Naive thymus-derived CD4-positive, alpha-beta T cell (primary cell): Measurements from ENCODE around the gene FBLN7. TPM values are rescaled to one million over a fixed set of nuclear protein-coding genes. Genes with fewer than 3 reads are reported as not detected.

ENCODE experiments used
- ATAC-seq: fragments of 150-1000 bp; cut with Tn5 transposase; 2 replicates; pipeline ENCODE4 v1.10.0; 2021; ENCODE audit warnings: mild to moderate bottlenecking, moderate library complexity
- CTCF ChIA-PET: fragments of 350-600 bp; sonication (Branson Sonifier 250); formaldehyde crosslinking; loops from one replicate; lab custom pipeline; 2021; ENCODE audit warnings: antibody characterized with exemption; lab: Charles Lee
- POLR2A ChIA-PET: fragments of 350-600 bp; sonication (Branson Sonifier 250); formaldehyde crosslinking; loops from one replicate; lab custom pipeline; 2021; ENCODE audit warnings: antibody characterized with exemption, inconsistent platforms; lab: Charles Lee
- DNase-seq, 9 donors: peaks; one replicate each; pipeline versions ENCODE4 v3.0.0 to v3.0.0-alpha.2; 2020 to 2022; ENCODE audit warnings: mixed read lengths in 1 of 9
- H3K27ac ChIP-seq: one replicate; pipeline ENCODE4 v1.7.0; 2013; ENCODE audit warnings: mild to moderate bottlenecking, low read depth, low read length, moderate library complexity
- H3K27me3 ChIP-seq, 2 donors: one replicate each; pipeline ENCODE4 v1.7.0; 2013; ENCODE audit warnings: low read length in 2 of 2, mild to moderate bottlenecking in 2 of 2, moderate library complexity in 2 of 2; ENCODE audit not compliant: control insufficient read depth in 2 of 2, insufficient read depth in 2 of 2
- H3K36me3 ChIP-seq, 3 experiments: 1 replicate in 2 of 3; 2 replicates in 1 of 3; pipeline ENCODE4 v1.7.0; 2013; ENCODE audit warnings: low read length in 3 of 3, mild to moderate bottlenecking in 3 of 3, moderate library complexity in 1 of 3; ENCODE audit not compliant: insufficient read depth in 3 of 3, control insufficient read depth in 2 of 3
- H3K4me1 ChIP-seq, 2 donors: one replicate each; pipeline ENCODE4 v1.7.0; 2013; ENCODE audit warnings: low read length in 2 of 2, mild to moderate bottlenecking in 2 of 2, moderate library complexity in 1 of 2; ENCODE audit not compliant: control insufficient read depth in 2 of 2, insufficient read depth in 2 of 2
- H3K4me3 ChIP-seq: 2 replicates; pipeline ENCODE4 v1.7.0; 2013; ENCODE audit warnings: mild to moderate bottlenecking, low read length
- H3K9me3 ChIP-seq, 3 experiments: 1 replicate in 2 of 3; 2 replicates in 1 of 3; pipeline ENCODE4 v1.7.0; 2013; ENCODE audit warnings: low read length in 3 of 3; ENCODE audit not compliant: control insufficient read depth in 2 of 3
- H3K27ac Mint-ChIP-seq, 9 donors: one replicate each; pipeline ENCODE4 v1.8.0; 2020 to 2022; ENCODE audit warnings: mixed read lengths in 9 of 9, mild to moderate bottlenecking in 8 of 9, moderate library complexity in 5 of 9, inconsistent platforms in 2 of 9
- H3K27me3 Mint-ChIP-seq, 5 donors: one replicate each; pipeline ENCODE4 v1.8.0; 2021 to 2022; ENCODE audit warnings: mixed read lengths in 5 of 5, mild to moderate bottlenecking in 1 of 5
- H3K36me3 Mint-ChIP-seq, 5 donors: one replicate each; pipeline ENCODE4 v1.8.0; 2020 to 2022; ENCODE audit warnings: mixed read lengths in 5 of 5, mild to moderate bottlenecking in 3 of 5, inconsistent platforms in 1 of 5
- H3K4me1 Mint-ChIP-seq, 7 donors: one replicate each; pipeline ENCODE4 v1.8.0; 2020 to 2022; ENCODE audit warnings: mixed read lengths in 7 of 7, mild to moderate bottlenecking in 3 of 7, inconsistent platforms in 1 of 7
- H3K4me3 Mint-ChIP-seq, 10 donors: one replicate each; pipeline ENCODE4 v1.8.0; 2020 to 2022; ENCODE audit warnings: mild to moderate bottlenecking in 10 of 10, mixed read lengths in 10 of 10, moderate library complexity in 6 of 10, inconsistent platforms in 2 of 10
- H3K9me3 Mint-ChIP-seq, 11 donors: one replicate each; pipeline ENCODE4 v1.8.0; 2020 to 2022; ENCODE audit warnings: mixed read lengths in 11 of 11, mild to moderate bottlenecking in 4 of 11, inconsistent platforms in 1 of 11, moderate library complexity in 1 of 11
- intact Hi-C, 2 donors: fragments of 100-400 bp; cut with micrococcal nuclease; formaldehyde crosslinking; loops; one replicate each; pipeline ENCODE4 v1.15.1; 2023
- polyA plus RNA-seq, 2 donors: library from polyadenylated mRNA; unstranded; fragments of 300-500 nt; fragmentation: Illumina TruSeq; gene quantifications; one replicate each; pipeline ENCODE4 v1.2.3, GENCODE V29; 2021
- total RNA-seq, 6 experiments: library from RNA in 5 of 6; stranded (reverse) in 5 of 6; gene quantifications; 1 replicate in 5 of 6; 2 replicates in 1 of 6; pipeline ENCODE4 v1.2.3 and lab custom pipeline; 2021 to 2026

The FBLN7 gene
- total and polyA plus RNA-seq, 7 experiments from 2014 or later = 12.1 to 36.3 (median 21.0) TPM

GRCh38 chr2:112183327-112184025 is 45.3 kb downstream of the FBLN7 start:
- Mint-ChIP-seq H3K27ac (peak overlapping the region; percentile 87 to 99 (median 96)), H3K36me3 (peaks cover 0 to 22% (median 11%) of the 10 kb centered on the region in 5 donors), H3K9me3 (peaks cover 0 to 3% (median 0%) of the 10 kb centered on the region in 11 donors), H3K27me3 (peaks cover 0 to 6% (median 0%) of the 10 kb centered on the region in 5 donors), H3K4me3 (peak overlapping the region; percentile 85 to 94 (median 90)), H3K4me1 (peaks cover 36 to 88% (median 80%) of the 10 kb centered on the region in 7 donors)
- no peaks in the 10 kb centered on the region for H3K27me3 ChIP-seq
- intact Hi-C loops = loop anchor here (2.0 to 10.0 kb wide), 7 partner anchors 17 to 1701 kb away; partner anchors contain the start of genes CHCHD5 (in 1 of the 2) and CKAP2L (in 1 of the 2)
- ATAC-seq (no peak), DNase-seq (peak in 1 of 9 donors; percentile 32)
- POLR2A ChIA-PET = interaction anchor here (0.6 to 6.1 kb wide), 11 partner anchors 8 to 454 kb away, joined by 3 to 69 read pairs (median 5); partner anchors contain the start of gene ZC3H8
- CTCF ChIA-PET = interaction anchor here (0.8 to 2.5 kb wide), 3 partner anchors 8 to 270 kb away, joined by 4 to 17 read pairs (median 4); no protein-coding TSS in a partner anchor
- H3K4me3 ChIP-seq = peak overlapping the region; percentile 71
- peaks cover 0 to 5% (median 0%) of the 10 kb centered on the region in 3 experiments for H3K36me3 ChIP-seq
- no peaks in the 10 kb centered on the region for H3K9me3 ChIP-seq
- peak overlapping the region; percentile 89 for H3K27ac ChIP-seq
- peaks cover 15 to 48% of the 10 kb centered on the region in 2 donors for H3K4me1 ChIP-seq

- Mint-ChIP-seq H3K27me3 (peaks cover 0 to 6% (median 0%) of the 10 kb centered on the region in 5 donors), H3K4me3 (peak overlapping the region in 8 of 10 donors; percentile 27 to 94 (median 86)), H3K36me3 (peaks cover 0 to 27% (median 11%) of the 10 kb centered on the region in 5 donors), H3K4me1 (peaks cover 42 to 88% (median 80%) of the 10 kb centered on the region in 7 donors), H3K9me3 (peaks cover 0 to 3% (median 0%) of the 10 kb centered on the region in 11 donors), H3K27ac (peak overlapping the region; percentile 87 to 99 (median 96))
- POLR2A ChIA-PET = interaction anchor here (2.4 to 6.1 kb wide), 2 partner anchors 58 to 69 kb away, joined by 7 to 69 read pairs; partner anchors contain the start of gene ZC3H8
- peaks cover 0 to 5% (median 0%) of the 10 kb centered on the region in 3 experiments for H3K36me3 ChIP-seq
- H3K4me3 ChIP-seq = no peak overlapping the region
- no peaks in the 10 kb centered on the region for H3K9me3 ChIP-seq
- intact Hi-C loops = loop anchor here (5.0 to 10.0 kb wide), 5 partner anchors 33 to 1701 kb away; partner anchors contain the start of genes CHCHD5 (in 1 of the 2) and CKAP2L (in 1 of the 2)
- H3K27me3 ChIP-seq = no peaks in the 10 kb centered on the region
- ATAC-seq (no peak), DNase-seq (no peak)
- CTCF ChIA-PET = interaction anchor here (0.8 kb wide), 1 partner anchor 270 kb away, joined by 4 read pairs; no protein-coding TSS in a partner anchor
- H3K27ac ChIP-seq = peak overlapping the region; percentile 89
- H3K4me1 ChIP-seq = peaks cover 21 to 54% of the 10 kb centered on the region in 2 donors
These were observed 45.9 kb downstream of the FBLN7 start for GRCh38 chr2:112184121-112184520.

GRCh38 chr2:112185131-112185530 is 46.9 kb downstream of the FBLN7 start:
- no peaks in the 10 kb centered on the region for H3K27me3 ChIP-seq
- Mint-ChIP-seq H3K27ac (peak overlapping the region; percentile 80 to 100 (median 97)), H3K9me3 (peaks cover 0 to 5% (median 0%) of the 10 kb centered on the region in 11 donors), H3K36me3 (peaks cover 0 to 28% (median 11%) of the 10 kb centered on the region in 5 donors), H3K4me1 (peaks cover 46 to 90% (median 80%) of the 10 kb centered on the region in 7 donors), H3K27me3 (peaks cover 0 to 4% (median 0%) of the 10 kb centered on the region in 5 donors), H3K4me3 (peak overlapping the region in 5 of 10 donors; percentile 25 to 60 (median 40))
- H3K4me3 ChIP-seq = no peak overlapping the region
- intact Hi-C loops = loop anchor here (5.0 to 10.0 kb wide), 7 partner anchors 42 to 1700 kb away; partner anchors contain the start of genes ANAPC1 (in 1 of the 2), BCL2L11 (in 1 of the 2), CKAP2L (in 1 of the 2) and FBLN7 (in 1 of the 2)
- DNase-seq = no peak
- POLR2A ChIA-PET = interaction anchor here (0.6 to 1.4 kb wide), 3 partner anchors 8 to 69 kb away, joined by 3 to 4 read pairs (median 3); partner anchors contain the start of gene ZC3H8
- CTCF ChIA-PET = no interaction called here
- no peak for ATAC-seq
- peaks cover 21 to 61% of the 10 kb centered on the region in 2 donors for H3K4me1 ChIP-seq
- no peaks in the 10 kb centered on the region for H3K9me3 ChIP-seq
- H3K36me3 ChIP-seq = peaks cover 0 to 5% (median 0%) of the 10 kb centered on the region in 3 experiments
- peak overlapping the region; percentile 85 for H3K27ac ChIP-seq

- no peak for ATAC-seq
- intact Hi-C loops = loop anchor here (5.0 to 10.0 kb wide), 7 partner anchors 40 to 1698 kb away; partner anchors contain the start of genes ANAPC1 (in 1 of the 2), BCL2L11 (in 1 of the 2), CKAP2L (in 1 of the 2) and FBLN7 (in 1 of the 2)
- DNase-seq = peak in 1 of 9 donors; percentile 39
- POLR2A ChIA-PET = interaction anchor here (0.7 to 2.0 kb wide), 7 partner anchors 10 to 355 kb away, joined by 3 to 19 read pairs (median 3); partner anchors contain the start of gene ZC3H8
- CTCF ChIA-PET = no interaction called here
- H3K27ac ChIP-seq = peak overlapping the region; percentile 85
- H3K27me3 ChIP-seq = no peaks in the 10 kb centered on the region
- peaks cover 0 to 2% (median 0%) of the 10 kb centered on the region in 11 donors for H3K9me3 Mint-ChIP-seq
- H3K4me3 ChIP-seq = peak overlapping the region; percentile 31
- peak overlapping the region; percentile 92 to 100 (median 99) for H3K27ac Mint-ChIP-seq
- H3K4me1 Mint-ChIP-seq = peaks cover 54 to 96% (median 93%) of the 10 kb centered on the region in 7 donors
- H3K9me3 ChIP-seq = no peaks in the 10 kb centered on the region
- peaks cover 0 to 37% (median 16%) of the 10 kb centered on the region in 5 donors for H3K36me3 Mint-ChIP-seq
- H3K4me1 ChIP-seq = peaks cover 21 to 78% of the 10 kb centered on the region in 2 donors
- H3K27me3 Mint-ChIP-seq = no peaks in the 10 kb centered on the region
- peaks cover 0 to 5% (median 0%) of the 10 kb centered on the region in 3 experiments for H3K36me3 ChIP-seq
- H3K4me3 Mint-ChIP-seq = peak overlapping the region; percentile 58 to 88 (median 74)
These were observed 49.0 kb downstream of the FBLN7 start for GRCh38 chr2:112187046-112187715.

GRCh38 chr2:112187805-112188596 is 49.8 kb downstream of the FBLN7 start:
- ChIA-PET CTCF (interaction anchor here (0.6 kb wide), 1 partner anchor 18 kb away, joined by 3 read pairs; no protein-coding TSS in a partner anchor), POLR2A (interaction anchor here (0.6 to 2.0 kb wide), 15 partner anchors 9 to 446 kb away, joined by 3 to 19 read pairs (median 4); partner anchors contain the start of gene ZC3H8)
- ATAC-seq (peak; percentile 90), DNase-seq (peak in 8 of 9 donors; percentile 69 to 95 (median 88))
- no peaks in the 10 kb centered on the region for H3K27me3 ChIP-seq
- H3K36me3 Mint-ChIP-seq = peaks cover 0 to 43% (median 21%) of the 10 kb centered on the region in 5 donors
- peak overlapping the region; percentile 92 to 100 (median 99) for H3K27ac Mint-ChIP-seq
- H3K4me1 Mint-ChIP-seq = peaks cover 59 to 96% (median 94%) of the 10 kb centered on the region in 7 donors
- H3K4me3 ChIP-seq = peak overlapping the region; percentile 31
- peak overlapping the region; percentile 58 to 88 (median 74) for H3K4me3 Mint-ChIP-seq
- peaks cover 0 to 5% (median 0%) of the 10 kb centered on the region in 3 experiments for H3K36me3 ChIP-seq
- H3K9me3 ChIP-seq = no peaks in the 10 kb centered on the region
- peaks cover 0 to 2% (median 0%) of the 10 kb centered on the region in 11 donors for H3K9me3 Mint-ChIP-seq
- no peaks in the 10 kb centered on the region for H3K27me3 Mint-ChIP-seq
- H3K4me1 ChIP-seq = peaks cover 21 to 80% of the 10 kb centered on the region in 2 donors
- intact Hi-C loops = loop anchor here (1.0 to 10.0 kb wide), 14 partner anchors 16 to 1697 kb away; partner anchors contain the start of genes TMEM87B (in 2 of the 2), ZC3H6 (in 2 of the 2), ZC3H8 (in 2 of the 2) and ANAPC1 (in 1 of the 2)
- H3K27ac ChIP-seq = peak overlapping the region; percentile 85
